Endothelial cell of umbilical vein (primary cell): ENCODE measurements around the gene UBR4. TPM values are rescaled to one million over a fixed set of nuclear protein-coding genes. Genes with fewer than 3 reads are reported as not detected.

Source experiments
- BruUV-seq: library from RNA; stranded (reverse); fragments of 400-500 nt; replicated peaks from 2 replicates; lab custom pipeline; 2021; lab: Mats Ljungman, UMichigan
- CTCF ChIA-PET: fragments of 300-600, 350-600 bp; sonication (Branson Sonifier 250); formaldehyde crosslinking; loops from one replicate; lab custom pipeline; 2021; ENCODE audit warnings: antibody characterized with exemption, inconsistent platforms; lab: Charles Lee
- POLR2A ChIA-PET: fragments of 300-600, 350-600 bp; sonication (Branson Sonifier 250); formaldehyde crosslinking; loops from one replicate; lab custom pipeline; 2021; ENCODE audit warnings: antibody characterized with exemption, inconsistent platforms; lab: Charles Lee
- DNase-seq: peaks from one replicate; pipeline ENCODE4 v3.0.0-alpha.2; 2011; ENCODE audit warnings: low read depth, low spot score
- FAIRE-seq: peaks from 2 replicates; lab custom pipeline; 2011; peaks lifted over from hg19 to GRCh38; lab: Jason Lieb, UNC
- H2AFZ ChIP-seq: 2 replicates; pipeline ENCODE4 v1.6.0; 2012; ENCODE audit warnings: low read depth, low read length, control low read depth, inconsistent platforms
- H3K27ac ChIP-seq: 2 replicates; pipeline ENCODE4 v1.5.1; 2011; ENCODE audit warnings: low read depth, mild to moderate bottlenecking, control low read depth, low read length, moderate library complexity; ENCODE audit not compliant: insufficient read depth
- H3K27me3 ChIP-seq, 2 experiments: 2 replicates each; pipeline versions ENCODE4 v1.6.0 to v1.6.1; 2011; ENCODE audit warnings: low read length in 2 of 2, mixed read lengths in 1 of 2; ENCODE audit not compliant: control insufficient read depth in 2 of 2, insufficient read depth in 2 of 2
- H3K36me3 ChIP-seq, 2 experiments: 2 replicates in 1 of 2; 3 replicates in 1 of 2; pipeline ENCODE4 v1.5.1; 2011; ENCODE audit warnings: low read length in 2 of 2, mild to moderate bottlenecking in 1 of 2, moderate library complexity in 1 of 2; ENCODE audit not compliant: control insufficient read depth in 2 of 2, insufficient read depth in 2 of 2; ENCODE audit errors: extremely low read depth in 1 of 2
- H3K4me1 ChIP-seq: 3 replicates; pipeline ENCODE4 v1.5.1; 2011; ENCODE audit warnings: mild to moderate bottlenecking, low read length; ENCODE audit not compliant: control insufficient read depth, insufficient read depth; ENCODE audit errors: extremely low read depth
- H3K4me2 ChIP-seq: 2 replicates; pipeline ENCODE4 v1.6.1; 2011; ENCODE audit warnings: low read length, control low read depth, mixed read lengths; ENCODE audit not compliant: insufficient read depth
- H3K4me3 ChIP-seq, 3 experiments: fragments of 200-600 bp in 1 of 3; sonication (generic), shearing (Covaris generic) in 1 of 3; replicated peaks in 1 of 3; 2 replicates each; pipeline ENCODE4 v1.5.1; 2011 to 2016; ENCODE audit warnings: control low read depth in 3 of 3, low read length in 3 of 3, mild to moderate bottlenecking in 2 of 3, inconsistent platforms in 1 of 3, low read depth in 1 of 3, moderate library complexity in 1 of 3; ENCODE audit not compliant: insufficient read depth in 1 of 3
- H3K79me2 ChIP-seq: 2 replicates; pipeline ENCODE4 v1.6.0; 2012; ENCODE audit warnings: low read length, inconsistent platforms; ENCODE audit not compliant: control insufficient read depth, insufficient read depth
- H3K9ac ChIP-seq: replicated peaks from 2 replicates; pipeline ENCODE3; 2011; ENCODE audit warnings: low read length, control low read depth; ENCODE audit not compliant: insufficient read depth; ENCODE audit errors: extremely low read depth
- H3K9me1 ChIP-seq: replicated peaks from 3 replicates; pipeline ENCODE4 v1.6.0; 2011; ENCODE audit warnings: mild to moderate bottlenecking, low read length; ENCODE audit not compliant: control insufficient read depth, insufficient read depth; ENCODE audit errors: extremely low read depth
- H3K9me3 ChIP-seq: replicated peaks from 2 replicates; pipeline ENCODE4 v1.5.1; 2012; ENCODE audit warnings: low read length, inconsistent platforms; ENCODE audit not compliant: control insufficient read depth, insufficient read depth
- H4K20me1 ChIP-seq: replicated peaks from 2 replicates; pipeline ENCODE3; 2011; ENCODE audit warnings: mild to moderate bottlenecking, low read length; ENCODE audit not compliant: control insufficient read depth, insufficient read depth; ENCODE audit errors: extremely low read depth
- CTCF ChIP-seq, 2 donors: IDR thresholded peaks; 1 replicate in 1 of 2; 2 replicates in 1 of 2; pipeline ENCODE4 v1.5.1; 2011; ENCODE audit warnings: low read length in 2 of 2, mild to moderate bottlenecking in 2 of 2, moderate library complexity in 2 of 2, control low read depth in 1 of 2, inconsistent platforms in 1 of 2, low read depth in 1 of 2; ENCODE audit not compliant: insufficient read depth in 1 of 2; ENCODE audit errors: extremely low read depth in 1 of 2
- EZH2 ChIP-seq: IDR thresholded peaks from 2 replicates; pipeline ENCODE4 v1.6.1; 2012; ENCODE audit warnings: borderline replicate concordance, low read depth, mild to moderate bottlenecking, moderate library complexity, low read length, inconsistent platforms; ENCODE audit not compliant: severe bottlenecking
- FOS ChIP-seq: IDR thresholded peaks from 2 replicates; pipeline ENCODE4 v1.6.1; 2011; ENCODE audit warnings: mild to moderate bottlenecking, low read length, moderate library complexity, borderline replicate concordance; ENCODE audit not compliant: insufficient read depth
- GATA2 ChIP-seq: IDR thresholded peaks from 2 replicates; pipeline ENCODE4 v1.7.0; 2011; ENCODE audit warnings: low read depth, mild to moderate bottlenecking, moderate library complexity, mixed read lengths, low read length; ENCODE audit not compliant: insufficient read length, insufficient read depth
- MAX ChIP-seq: IDR thresholded peaks from 2 replicates; pipeline ENCODE4 v1.6.1; 2011; ENCODE audit not compliant: insufficient read depth, insufficient read length
- POLR2AphosphoS5 ChIP-seq: IDR thresholded peaks from 2 replicates; pipeline ENCODE4 v1.6.1; 2012; ENCODE audit warnings: low read depth, mild to moderate bottlenecking, control low read depth, low read length, moderate library complexity; ENCODE audit not compliant: insufficient read depth
- dilution Hi-C: fragments of 300-500 bp; cut with MboI; formaldehyde crosslinking; loops from one replicate; pipeline ENCODE4 v1.15.0; 2019; ENCODE audit warnings: low sequenced_read_pairs; ENCODE audit not compliant: extremely low pct_ligation_motif_present
- intact Hi-C: fragments of 100-400 bp; cut with micrococcal nuclease; formaldehyde crosslinking; loops from one replicate; pipeline ENCODE4 v1.10.0; 2022
- polyA plus RNA-seq, 4 experiments: library from polyadenylated mRNA; depleted of rRNA in 3 of 4; stranded (reverse) in 3 of 4; unstranded in 1 of 4; fragments of >200 nt; gene quantifications; 2 replicates each; pipeline versions ENCODE4 v1.2.1 to v1.2.3, GENCODE V29; 2011 to 2012; ENCODE audit warnings: missing spikeins in 1 of 4
- total RNA-seq: library from RNA; stranded (reverse); gene quantifications from 2 replicates; pipeline ENCODE4 v1.2.3, GENCODE V29; 2021

UBR4 gene
- total and polyA plus RNA-seq, 2 donors (not counting 3 experiments of a cell fraction or from before 2014, with no cell fraction given): 125 to 150 TPM

- no peak overlapping the region for H2AFZ ChIP-seq
- H3K9ac ChIP-seq: no peak overlapping the region
- no peaks in the 10 kb centered on the region for H3K9me3 ChIP-seq
- ChIA-PET CTCF (interaction anchor here (1.2 kb wide), 1 partner anchor 8 kb away, joined by 3 read pairs; no protein-coding TSS in a partner anchor), POLR2A (no interaction called here)
- no peaks in the 10 kb centered on the region for H3K4me1 ChIP-seq
- H3K27me3 ChIP-seq: peaks cover 0 to 2% of the 10 kb centered on the region in 2 experiments
- no TSS peak for BruUV-seq
- DNase-seq (no peak), FAIRE-seq (no peak)
- H3K36me3 ChIP-seq: no peaks in the 10 kb centered on the region
- H3K4me3 ChIP-seq: no peak overlapping the region
- no peak overlapping the region for H3K27ac ChIP-seq
- H4K20me1 ChIP-seq: no peaks in the 10 kb centered on the region
- intact Hi-C loops (no loop called here), dilution Hi-C loops (no loop called here)
- H3K4me2 ChIP-seq: no peak overlapping the region
- TF ChIP-seq MAX (no peak), CTCF (IDR thresholded peaks at IDR 0.05; ENCODE audit: extremely low read depth in 1 of 2, insufficient read depth in 1 of 2, low read depth in 1 of 2, low read length in 2 of 2) (no peak), FOS (no peak), GATA2 (no peak), POLR2AphosphoS5 (no peak), EZH2 (no peak)
- no peaks in the 10 kb centered on the region for H3K79me2 ChIP-seq
- no peaks in the 10 kb centered on the region for H3K9me1 ChIP-seq
Measured at GRCh38 chr1:19032413-19032695, 177.7 kb downstream of the UBR4 start.
